Activated naive CD8-positive, alpha-beta T cell (primary cell): ENCODE results near the gene PLA2G4C.

Experiments used
- H3K27ac Mint-ChIP-seq: one replicate; pipeline ENCODE4 v1.8.0; 2021; ENCODE audit warnings: mixed read lengths
- H3K27me3 Mint-ChIP-seq: one replicate; pipeline ENCODE4 v1.8.0; 2021; ENCODE audit warnings: mixed read lengths
- H3K36me3 Mint-ChIP-seq: one replicate; pipeline ENCODE4 v1.8.0; 2021; ENCODE audit warnings: mixed read lengths
- H3K4me1 Mint-ChIP-seq: one replicate; pipeline ENCODE4 v1.8.0; 2021; ENCODE audit warnings: low read depth, mixed read lengths
- H3K4me3 Mint-ChIP-seq: one replicate; pipeline ENCODE4 v1.8.0; 2021; ENCODE audit warnings: mild to moderate bottlenecking, mixed read lengths
- H3K9me3 Mint-ChIP-seq: one replicate; pipeline ENCODE4 v1.8.0; 2021; ENCODE audit warnings: low read depth, mixed read lengths

The PLA2G4C gene

GRCh38 chr19:48004236-48004635 is 106.4 kb downstream of the PLA2G4C start:
- H3K36me3 Mint-ChIP-seq: no peaks in the 10 kb centered on the region

GRCh38 chr19:48000846-48001245 is 109.8 kb downstream of the PLA2G4C start:
- Mint-ChIP-seq H3K4me3 (no peak overlapping the region), H3K9me3 (no peaks in the 10 kb centered on the region), H3K27ac (no peak overlapping the region), H3K36me3 (no peaks in the 10 kb centered on the region), H3K27me3 (peaks cover 12% of the 10 kb centered on the region), H3K4me1 (no peaks in the 10 kb centered on the region)

More at GRCh38 chr19:48004236-48004635, 106.4 kb downstream of the PLA2G4C start:
- Mint-ChIP-seq H3K4me3 (no peak overlapping the region), H3K9me3 (no peaks in the 10 kb centered on the region), H3K4me1 (no peaks in the 10 kb centered on the region), H3K27me3 (peaks cover 8% of the 10 kb centered on the region), H3K27ac (no peak overlapping the region)

- Mint-ChIP-seq H3K9me3 (no peaks in the 10 kb centered on the region), H3K4me1 (no peaks in the 10 kb centered on the region), H3K27ac (no peak overlapping the region), H3K36me3 (no peaks in the 10 kb centered on the region), H3K27me3 (peaks cover 14% of the 10 kb centered on the region), H3K4me3 (no peak overlapping the region)
Measured at GRCh38 chr19:47998800-47999199, 111.8 kb downstream of the PLA2G4C start.
